Smooth muscle cell (in vitro differentiated cells): ENCODE results near the gene EPN3. TPM values are rescaled to one million over a fixed set of nuclear protein-coding genes. Genes with fewer than 3 reads are reported as not detected.
A peak's percentile ranks its signal among the peaks of the same experiment; 100 is the strongest.

ENCODE experiments used
- DNase-seq: peaks from one replicate; lab custom pipeline; 2025; ENCODE audit not compliant: unreplicated experiment; lab: John Stamatoyannopoulos, UW
- H2AFZ ChIP-seq: fragments of 200-600 bp; sonication (generic); 2 replicates; pipeline ENCODE4 v1.6.0; 2016; ENCODE audit warnings: antibody characterized with exemption, low read depth, mild to moderate bottlenecking
- H3F3A ChIP-seq: fragments of 200-600 bp; sonication (generic); 2 replicates; pipeline ENCODE4 v1.6.0; 2017; ENCODE audit warnings: antibody characterized with exemption, low read depth
- H3K27ac ChIP-seq: fragments of 200-600 bp; sonication (generic); 2 replicates; pipeline ENCODE4 v1.5.1; 2016; ENCODE audit warnings: low read depth, mild to moderate bottlenecking
- H3K27me3 ChIP-seq: fragments of 200-600 bp; sonication (generic); 2 replicates; pipeline ENCODE4 v1.6.1; 2016; ENCODE audit warnings: low read depth, mild to moderate bottlenecking
- H3K36me3 ChIP-seq: fragments of 200-600 bp; sonication (generic); 2 replicates; pipeline ENCODE4 v1.5.1; 2016; ENCODE audit warnings: low read depth
- H3K4me1 ChIP-seq: fragments of 200-600 bp; sonication (generic); 2 replicates; pipeline ENCODE4 v1.5.1; 2016; ENCODE audit warnings: low read depth
- H3K4me2 ChIP-seq: fragments of 200-600 bp; sonication (generic); 2 replicates; pipeline ENCODE4 v1.6.0; 2016; ENCODE audit warnings: mild to moderate bottlenecking
- H3K4me3 ChIP-seq: fragments of 200-600 bp; sonication (generic); 2 replicates; pipeline ENCODE4 v1.5.1; 2016; ENCODE audit warnings: mild to moderate bottlenecking
- H3K79me2 ChIP-seq: fragments of 200-600 bp; sonication (generic); 2 replicates; pipeline ENCODE4 v1.6.0; 2016; ENCODE audit warnings: low read depth, mild to moderate bottlenecking
- H3K9ac ChIP-seq: fragments of 200-600 bp; sonication (generic); 2 replicates; pipeline ENCODE4 v1.6.0; 2016; ENCODE audit warnings: low read depth
- H3K9me3 ChIP-seq: fragments of 200-600 bp; sonication (generic); replicated peaks from 2 replicates; pipeline ENCODE4 v1.5.1; 2016; ENCODE audit warnings: low read depth
- H4K20me1 ChIP-seq: fragments of 200-600 bp; sonication (generic); 2 replicates; pipeline ENCODE4 v1.6.0; 2016; ENCODE audit warnings: low read depth
- WGBS: methylation state at CpG from one replicate; pipeline ENCODE4 v1.1.7; 2016; ENCODE audit warnings: low lambda C conversion rate; 5-methylcytosine and 5-hydroxymethylcytosine counted together
- polyA plus RNA-seq: library from polyadenylated mRNA; unstranded; fragments of >200 nt; fragmentation: Nextera tagmentation; extraction: Ambion mirVana; gene quantifications from 2 replicates; pipeline ENCODE4 v1.2.1, GENCODE V29; 2016
- total RNA-seq: library from RNA; depleted of rRNA; stranded (reverse); fragments of >200 nt; gene quantifications from 2 replicates; pipeline ENCODE4 v1.2.3, GENCODE V29; 2014
- TF ChIP-seq, protein P1 (sequence below): fragments of 200-600 bp; sonication (generic); IDR thresholded peaks from 2 replicates; pipeline ENCODE4 v1.5.1; 2017; ENCODE audit warnings: borderline replicate concordance, mild to moderate bottlenecking, antibody characterized with exemption; ENCODE audit not compliant: insufficient read depth, poor library complexity, severe bottlenecking

EPN3 gene
- total and polyA plus RNA-seq, 2 experiments from 2014 or later = 3.9 to 5.1 TPM

GRCh38 chr17:50539762-50540559 is 7.4 kb downstream of the EPN3 start:
- H4K20me1 ChIP-seq = no peaks in the 10 kb centered on the region
- DNase-seq = no peak
- no peak overlapping the region for H3K4me3 ChIP-seq
- H2AFZ ChIP-seq = no peak overlapping the region
- no peak overlapping the region for H3K9ac ChIP-seq
- WGBS = 78% methylated on average over 14 of the region's 15 CpGs
- no peaks in the 10 kb centered on the region for H3K9me3 ChIP-seq
- H3K27ac ChIP-seq = no peak overlapping the region
- H3K79me2 ChIP-seq = no peaks in the 10 kb centered on the region
- H3K4me2 ChIP-seq = no peak overlapping the region
- H3F3A ChIP-seq = no peaks in the 10 kb centered on the region
- no peaks in the 10 kb centered on the region for H3K36me3 ChIP-seq
- peaks cover 14% of the 10 kb centered on the region for H3K4me1 ChIP-seq
- TF ChIP-seq, protein P1, sequence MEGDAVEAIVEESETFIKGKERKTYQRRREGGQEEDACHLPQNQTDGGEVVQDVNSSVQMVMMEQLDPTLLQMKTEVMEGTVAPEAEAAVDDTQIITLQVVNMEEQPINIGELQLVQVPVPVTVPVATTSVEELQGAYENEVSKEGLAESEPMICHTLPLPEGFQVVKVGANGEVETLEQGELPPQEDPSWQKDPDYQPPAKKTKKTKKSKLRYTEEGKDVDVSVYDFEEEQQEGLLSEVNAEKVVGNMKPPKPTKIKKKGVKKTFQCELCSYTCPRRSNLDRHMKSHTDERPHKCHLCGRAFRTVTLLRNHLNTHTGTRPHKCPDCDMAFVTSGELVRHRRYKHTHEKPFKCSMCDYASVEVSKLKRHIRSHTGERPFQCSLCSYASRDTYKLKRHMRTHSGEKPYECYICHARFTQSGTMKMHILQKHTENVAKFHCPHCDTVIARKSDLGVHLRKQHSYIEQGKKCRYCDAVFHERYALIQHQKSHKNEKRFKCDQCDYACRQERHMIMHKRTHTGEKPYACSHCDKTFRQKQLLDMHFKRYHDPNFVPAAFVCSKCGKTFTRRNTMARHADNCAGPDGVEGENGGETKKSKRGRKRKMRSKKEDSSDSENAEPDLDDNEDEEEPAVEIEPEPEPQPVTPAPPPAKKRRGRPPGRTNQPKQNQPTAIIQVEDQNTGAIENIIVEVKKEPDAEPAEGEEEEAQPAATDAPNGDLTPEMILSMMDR = no peak
- H3K27me3 ChIP-seq = no peaks in the 10 kb centered on the region

DNA sequence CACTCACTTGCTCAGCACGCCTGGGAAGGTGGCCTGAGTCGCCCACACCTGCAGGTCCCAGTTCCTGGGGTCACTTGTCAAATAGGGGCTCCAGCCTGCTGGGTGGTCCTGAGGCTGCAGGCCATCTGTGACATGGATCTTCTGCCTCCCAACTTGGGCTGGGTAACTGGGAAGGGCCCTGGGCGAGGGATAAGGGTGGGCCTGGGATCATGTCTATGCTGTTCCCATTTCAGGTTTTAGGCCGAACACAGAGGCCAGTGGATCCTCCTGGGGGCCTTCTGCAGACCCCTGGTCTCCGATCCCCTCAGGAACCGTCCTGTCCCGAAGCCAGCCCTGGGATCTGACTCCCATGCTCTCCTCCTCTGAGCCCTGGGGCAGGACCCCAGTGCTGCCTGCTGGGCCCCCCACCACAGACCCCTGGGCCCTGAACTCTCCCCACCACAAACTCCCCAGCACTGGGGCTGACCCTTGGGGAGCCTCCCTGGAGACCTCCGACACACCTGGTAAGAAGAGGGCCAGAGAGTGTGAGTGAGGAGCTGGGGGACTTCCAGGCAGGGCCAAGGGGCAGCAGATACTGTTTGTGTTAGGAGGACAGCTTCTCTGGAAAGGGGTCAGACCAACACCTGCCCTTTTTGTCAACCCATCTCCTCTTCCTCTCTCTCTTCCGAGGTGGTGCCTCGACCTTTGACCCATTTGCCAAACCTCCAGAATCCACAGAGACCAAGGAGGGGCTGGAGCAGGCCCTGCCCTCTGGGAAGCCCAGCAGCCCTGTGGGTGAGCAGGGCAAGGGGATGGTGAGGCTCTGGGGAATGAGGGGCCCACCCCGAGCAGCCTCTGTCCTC is 8.2 kb downstream of the EPN3 start:
- Histone ChIP-seq H4K20me1 (no peaks in the 10 kb centered on the region), H3K36me3 (no peaks in the 10 kb centered on the region), H3K9ac (no peak overlapping the region), H3K79me2 (no peaks in the 10 kb centered on the region), H3K27ac (no peak overlapping the region), H2AFZ (no peak overlapping the region), H3K27me3 (no peaks in the 10 kb centered on the region), H3K4me1 (peaks cover 14% of the 10 kb centered on the region), H3K9me3 (no peaks in the 10 kb centered on the region), H3K4me3 (peak overlapping the region; percentile 53), H3K4me2 (peak overlapping the region; percentile 86), H3F3A (no peaks in the 10 kb centered on the region)
- no peak for DNase-seq
- TF ChIP-seq, protein P1 = no peak
- 96% methylated on average over 8 of the region's 11 CpGs for WGBS

DNA sequence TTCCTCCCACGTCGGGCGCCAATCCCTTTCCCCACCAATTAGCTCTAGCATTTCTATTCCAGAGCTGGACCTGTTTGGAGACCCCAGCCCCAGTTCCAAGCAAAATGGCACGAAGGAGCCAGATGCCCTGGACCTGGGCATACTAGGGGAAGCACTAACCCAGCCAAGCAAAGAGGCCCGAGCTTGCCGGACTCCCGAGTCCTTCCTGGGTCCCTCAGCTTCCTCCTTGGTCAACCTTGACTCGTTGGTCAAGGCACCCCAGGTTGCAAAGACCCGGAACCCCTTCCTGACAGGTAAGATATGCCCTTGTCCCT is 8.8 kb downstream of the EPN3 start:
- TF ChIP-seq, protein P1 = no peak
- 81% methylated on average over 9 of the region's 9 CpGs for WGBS

More for the DNA sequence above, 8.8 kb downstream of the EPN3 start:
- Histone ChIP-seq H3K36me3 (no peaks in the 10 kb centered on the region), H3K27ac (peak overlapping the region; percentile 2), H3F3A (no peaks in the 10 kb centered on the region), H4K20me1 (no peaks in the 10 kb centered on the region), H3K27me3 (no peaks in the 10 kb centered on the region), H3K4me3 (peak overlapping the region; percentile 53), H3K9ac (peak overlapping the region; percentile 39), H3K4me2 (peak overlapping the region; percentile 86), H3K4me1 (peaks cover 14% of the 10 kb centered on the region), H3K79me2 (no peaks in the 10 kb centered on the region), H2AFZ (peak overlapping the region; percentile 76), H3K9me3 (no peaks in the 10 kb centered on the region)
- DNase-seq = no peak
